Stimulated activated CD4-positive, alpha-beta T cell treated with anti-CD3 and anti-CD28 coated beads, Interleukin-4, amount 100 ng/mL, for 4 hours (primary cell): ENCODE results near the gene LRP5.

Source experiments
- DNase-seq, 2 experiments: peaks; one replicate each; pipeline ENCODE4 v3.0.0-alpha.2; 2020

LRP5 gene

GRCh38 chr11:68347841-68348240, 35.5 kb downstream of the LRP5 start:
- DNase-seq, result no peak

- DNase-seq, result no peak
Measured at GRCh38 chr11:68349461-68350249, 37.3 kb downstream of the LRP5 start.

- no peak for DNase-seq
Measured at GRCh38 chr11:68350759-68351449, 38.5 kb downstream of the LRP5 start.

- DNase-seq, result no peak
Measured at GRCh38 chr11:68351450-68352275, 39.3 kb downstream of the LRP5 start.

GRCh38 chr11:68352591-68352990, 40.2 kb downstream of the LRP5 start:
- no peak for DNase-seq

- DNase-seq, result no peak
Measured at GRCh38 chr11:68353118-68353517, 40.7 kb downstream of the LRP5 start.

GRCh38 chr11:68353669-68354068, 41.3 kb downstream of the LRP5 start:
- no peak for DNase-seq

- no peak for DNase-seq
Measured at GRCh38 chr11:68354148-68354872, 41.9 kb downstream of the LRP5 start.

GRCh38 chr11:68355471-68355870, 43.1 kb downstream of the LRP5 start:
- no peak for DNase-seq

GRCh38 chr11:68357568-68357967, 45.2 kb downstream of the LRP5 start:
- DNase-seq, result no peak

GRCh38 chr11:68358416-68358815, 46.0 kb downstream of the LRP5 start:
- DNase-seq, result no peak

- DNase-seq, result no peak
Measured at GRCh38 chr11:68361702-68362101, 49.3 kb downstream of the LRP5 start.

- no peak for DNase-seq
Measured at GRCh38 chr11:68362801-68363379, 50.5 kb downstream of the LRP5 start.

- DNase-seq, result no peak
Measured at GRCh38 chr11:68363776-68364175, 51.4 kb downstream of the LRP5 start.

GRCh38 chr11:68364581-68364980, 52.2 kb downstream of the LRP5 start:
- DNase-seq, result no peak

- no peak for DNase-seq
Measured at GRCh38 chr11:68365943-68366435, 53.6 kb downstream of the LRP5 start.

- DNase-seq, result no peak
Measured at GRCh38 chr11:68367252-68367651, 54.9 kb downstream of the LRP5 start.

GRCh38 chr11:68369756-68370155, 57.4 kb downstream of the LRP5 start:
- DNase-seq, result no peak

GRCh38 chr11:68370211-68371111, 58.1 kb downstream of the LRP5 start:
- no peak for DNase-seq

GRCh38 chr11:68371171-68372041, 59.0 kb downstream of the LRP5 start:
- DNase-seq, result no peak
